H1 (cell line): ENCODE measurements around the gene SOBP. TPM values are rescaled to one million over a fixed set of nuclear protein-coding genes. Genes with fewer than 3 reads are reported as not detected.

Source experiments
- CTCF ChIA-PET: fragments of 300-600 bp; sonication (Branson Sonifier 250); formaldehyde crosslinking; loops from one replicate; lab custom pipeline; 2021; ENCODE audit not compliant: partially characterized antibody; lab: Charles Lee
- POLR2A ChIA-PET: fragments of 300-600 bp; sonication (Branson Sonifier 250); formaldehyde crosslinking; loops from one replicate; lab custom pipeline; 2021; ENCODE audit warnings: inconsistent platforms; ENCODE audit not compliant: partially characterized antibody; lab: Charles Lee
- DNase-seq, 2 experiments: peaks; one replicate each; pipeline versions ENCODE4 v3.0.0 to v3.0.0-alpha.2; 2010 to 2022; ENCODE audit warnings: low spot score in 2 of 2, low read depth in 1 of 2, mixed read lengths in 1 of 2
- FAIRE-seq: peaks from 2 replicates; lab custom pipeline; 2011; peaks lifted over from hg19 to GRCh38; lab: Jason Lieb, UNC
- H2AFZ ChIP-seq: 2 replicates; pipeline ENCODE4 v1.8.1; 2012; ENCODE audit warnings: low read length, inconsistent platforms
- H2AK5ac ChIP-seq: 2 replicates; pipeline ENCODE4 v1.6.1; 2013; ENCODE audit warnings: low read depth, low read length
- H2BK120ac ChIP-seq: replicated peaks from 2 replicates; pipeline ENCODE3; 2013; ENCODE audit warnings: low read depth, low read length, inconsistent platforms
- H2BK12ac ChIP-seq: 2 replicates; pipeline ENCODE4 v1.6.1; 2013; ENCODE audit warnings: low read depth, low read length
- H2BK15ac ChIP-seq: 2 replicates; pipeline ENCODE4 v1.6.1; 2013; ENCODE audit warnings: low read length
- H2BK20ac ChIP-seq: 2 replicates; pipeline ENCODE4 v1.6.1; 2013; ENCODE audit warnings: low read length
- H2BK5ac ChIP-seq: 2 replicates; pipeline ENCODE4 v1.6.1; 2013; ENCODE audit warnings: low read depth, low read length
- H3K14ac ChIP-seq: 2 replicates; pipeline ENCODE4 v1.6.1; 2013; ENCODE audit warnings: inconsistent platforms; ENCODE audit not compliant: insufficient read length
- H3K18ac ChIP-seq: 2 replicates; pipeline ENCODE4 v1.6.1; 2013; ENCODE audit warnings: low read length; ENCODE audit errors: extremely low read depth
- H3K23ac ChIP-seq: 2 replicates; pipeline ENCODE4 v1.6.1; 2013; ENCODE audit warnings: inconsistent platforms; ENCODE audit not compliant: insufficient read length
- H3K23me2 ChIP-seq: 2 replicates; pipeline ENCODE4 v1.6.1; 2013; ENCODE audit warnings: low read depth, low read length
- H3K27ac ChIP-seq: 2 replicates; pipeline ENCODE4 v1.6.1; 2011; ENCODE audit warnings: low read depth, low read length, inconsistent platforms
- H3K27me3 ChIP-seq, 4 experiments: replicated peaks in 1 of 4; 1 replicate in 1 of 4; 2 replicates in 3 of 4; pipeline versions ENCODE4 v1.6.1 to v1.8.1; 2011 to 2013; ENCODE audit warnings: low read length in 3 of 4, mild to moderate bottlenecking in 3 of 4, inconsistent platforms in 2 of 4, mixed read lengths in 2 of 4, moderate library complexity in 1 of 4; ENCODE audit not compliant: control insufficient read depth in 3 of 4, insufficient read depth in 3 of 4; ENCODE audit errors: extremely low read depth in 1 of 4
- H3K36me3 ChIP-seq, 4 experiments: 2 replicates each; pipeline versions ENCODE4 v1.6.1 to v1.8.1; 2011 to 2013; ENCODE audit warnings: mild to moderate bottlenecking in 4 of 4, low read length in 3 of 4, moderate library complexity in 2 of 4, control low read depth in 1 of 4, inconsistent platforms in 1 of 4; ENCODE audit not compliant: insufficient read depth in 4 of 4, control insufficient read depth in 2 of 4
- H3K4ac ChIP-seq: replicated peaks from 2 replicates; pipeline ENCODE3; 2013; ENCODE audit warnings: low read length, low read depth, mixed read lengths, inconsistent platforms; ENCODE audit not compliant: insufficient read length
- H3K4me1 ChIP-seq, 4 experiments: replicated peaks in 1 of 4; 1 replicate in 1 of 4; 2 replicates in 3 of 4; pipeline versions ENCODE4 v1.6.1 to v1.8.1; 2011 to 2013; ENCODE audit warnings: low read length in 3 of 4, inconsistent platforms in 2 of 4, mixed read lengths in 1 of 4; ENCODE audit not compliant: insufficient read depth in 4 of 4, control insufficient read depth in 3 of 4
- H3K4me2 ChIP-seq, 2 experiments: 2 replicates each; pipeline versions ENCODE4 v1.6.1 to v1.8.1; 2011 to 2013; ENCODE audit warnings: low read depth in 2 of 2, low read length in 2 of 2, control low read depth in 1 of 2, inconsistent platforms in 1 of 2, mild to moderate bottlenecking in 1 of 2; ENCODE audit not compliant: insufficient read depth in 1 of 2
- H3K4me3 ChIP-seq, 4 experiments: fragments of 200-600, 300-600 bp in 1 of 4; sonication (generic), shearing (Covaris generic), sonication (Bioruptor Twin) in 1 of 4; 2 replicates each; pipeline versions ENCODE4 v1.5.1 to v1.8.1; 2011 to 2016; ENCODE audit warnings: low read length in 4 of 4, low read depth in 3 of 4, control low read depth in 2 of 4, inconsistent platforms in 2 of 4, mild to moderate bottlenecking in 2 of 4, mixed read lengths in 1 of 4, moderate library complexity in 1 of 4; ENCODE audit not compliant: insufficient read depth in 2 of 4; ENCODE audit errors: extremely low read depth in 1 of 4
- H3K56ac ChIP-seq: replicated peaks from 2 replicates; pipeline ENCODE3; 2013; ENCODE audit warnings: low read depth, mild to moderate bottlenecking, mixed read lengths, low read length, inconsistent platforms; ENCODE audit not compliant: insufficient read length
- H3K79me1 ChIP-seq: 2 replicates; pipeline ENCODE4 v1.6.1; 2013; ENCODE audit warnings: low read depth, low read length, control low read depth
- H3K79me2 ChIP-seq, 2 experiments: 2 replicates each; pipeline versions ENCODE4 v1.6.1 to v1.8.1; 2012 to 2013; ENCODE audit warnings: low read length in 2 of 2, mild to moderate bottlenecking in 2 of 2, inconsistent platforms in 1 of 2; ENCODE audit not compliant: insufficient read depth in 2 of 2, control insufficient read depth in 1 of 2
- H3K9ac ChIP-seq, 4 experiments: replicated peaks in 1 of 4; 1 replicate in 1 of 4; 2 replicates in 3 of 4; pipeline versions ENCODE4 v1.6.1 to v1.8.1; 2011 to 2013; ENCODE audit warnings: low read depth in 3 of 4, low read length in 3 of 4, control low read depth in 2 of 4, mild to moderate bottlenecking in 2 of 4, moderate library complexity in 2 of 4, inconsistent platforms in 1 of 4; ENCODE audit errors: extremely low read depth in 1 of 4
- H3K9me3 ChIP-seq, 2 experiments: 2 replicates each; pipeline versions ENCODE4 v1.6.1 to v1.8.1; 2012 to 2013; ENCODE audit warnings: mild to moderate bottlenecking in 2 of 2, moderate library complexity in 2 of 2, control low read depth in 1 of 2, inconsistent platforms in 1 of 2, low read depth in 1 of 2, low read length in 1 of 2, mixed read lengths in 1 of 2; ENCODE audit not compliant: insufficient read depth in 2 of 2
- H4K20me1 ChIP-seq, 2 experiments: replicated peaks in 1 of 2; 2 replicates each; pipeline versions ENCODE3 to v1.8.1; 2011 to 2013; ENCODE audit warnings: inconsistent platforms in 2 of 2, low read length in 2 of 2, mild to moderate bottlenecking in 1 of 2; ENCODE audit not compliant: insufficient read depth in 2 of 2, control insufficient read depth in 1 of 2
- H4K5ac ChIP-seq: 2 replicates; pipeline ENCODE4 v1.6.1; 2013; ENCODE audit warnings: low read length, low read depth, mixed read lengths, inconsistent platforms; ENCODE audit not compliant: insufficient read length
- H4K8ac ChIP-seq: 2 replicates; pipeline ENCODE4 v1.8.0; 2013; ENCODE audit warnings: mild to moderate bottlenecking, moderate library complexity, low read length, inconsistent platforms; ENCODE audit not compliant: insufficient read depth; ENCODE audit errors: extremely low read depth
- H4K91ac ChIP-seq: replicated peaks from 2 replicates; pipeline ENCODE3; 2013; ENCODE audit warnings: low read length, mixed read lengths, inconsistent platforms; ENCODE audit not compliant: insufficient read length
- BRCA1 ChIP-seq: IDR thresholded peaks from 2 replicates; pipeline ENCODE4 v1.6.1; 2012; ENCODE audit warnings: low read depth, low read length, improper control_type of control experiment
- CHD1 ChIP-seq: IDR thresholded peaks from 2 replicates; pipeline ENCODE4 v1.6.1; 2012; ENCODE audit warnings: low read depth, low read length, improper control_type of control experiment
- EGR1 ChIP-seq: IDR thresholded peaks from 2 replicates; pipeline ENCODE4 v1.6.1; 2011; ENCODE audit warnings: low read depth, low read length, borderline replicate concordance
- HDAC6 ChIP-seq: IDR thresholded peaks from one replicate; pipeline ENCODE4 v1.7.1; 2012; ENCODE audit warnings: low read depth, mild to moderate bottlenecking, inconsistent platforms, low read length, moderate library complexity
- JUN ChIP-seq: IDR thresholded peaks from 2 replicates; pipeline ENCODE4 v1.6.1; 2011; ENCODE audit warnings: low read depth, mild to moderate bottlenecking, improper control_type of control experiment, low read length
- MAFK ChIP-seq: IDR thresholded peaks from 2 replicates; pipeline ENCODE4 v1.6.1; 2012; ENCODE audit warnings: low read depth, mild to moderate bottlenecking, improper control_type of control experiment, low read length
- MAX ChIP-seq: IDR thresholded peaks from 2 replicates; pipeline ENCODE4 v1.6.1; 2012; ENCODE audit warnings: inconsistent platforms
- NANOG ChIP-seq: IDR thresholded peaks from 2 replicates; pipeline ENCODE4 v1.6.1; 2011; ENCODE audit warnings: low read length, low read depth, mild to moderate bottlenecking, inconsistent platforms; ENCODE audit not compliant: insufficient read depth, poor library complexity, severe bottlenecking
- POLR2AphosphoS5 ChIP-seq: IDR thresholded peaks from 2 replicates; pipeline ENCODE4 v1.6.1; 2011; ENCODE audit warnings: low read depth, low read length
- RAD21 ChIP-seq, 2 experiments: IDR thresholded peaks in 1 of 2; conservative IDR thresholded peaks in 1 of 2; 2 replicates each; pipeline ENCODE4 v1.6.1; 2011; ENCODE audit warnings: low read depth in 2 of 2, low read length in 2 of 2, improper control_type of control experiment in 1 of 2, inconsistent platforms in 1 of 2, mild to moderate bottlenecking in 1 of 2, moderate library complexity in 1 of 2
- TAF1 ChIP-seq: IDR thresholded peaks from 2 replicates; pipeline ENCODE4 v1.6.1; 2011; ENCODE audit warnings: mild to moderate bottlenecking, low read depth, low read length
- WGBS, 2 experiments: shearing (Covaris generic) in 1 of 2; methylation state at CpG; one replicate each; pipeline versions ENCODE4 v1.1.6 to v1.1.7; 2013 to 2015; ENCODE audit warnings: low lambda C conversion rate in 2 of 2, mixed read lengths in 2 of 2, inconsistent platforms in 1 of 2, low coverage in 1 of 2, missing lambda C conversion rate in 1 of 2; ENCODE audit not compliant: insufficient replicate concordance in 2 of 2, insufficient coverage in 1 of 2, insufficient read length in 1 of 2; ENCODE audit errors: extremely low coverage in 1 of 2, missing lambda C conversion rate in 1 of 2; 5-methylcytosine and 5-hydroxymethylcytosine counted together
- polyA plus RNA-seq, 7 experiments: library from polyadenylated mRNA; depleted of rRNA in 3 of 7; stranded (reverse) in 5 of 7; unstranded in 2 of 7; fragments of >200 nt in 5 of 7; fragments of 200-250 nt in 2 of 7; gene quantifications; 1 replicate in 5 of 7; 2 replicates in 1 of 7; 4 replicates in 1 of 7; pipeline versions ENCODE4 v1.2.1 to v1.2.3, GENCODE V29; 2011 to 2013; ENCODE audit warnings: missing spikeins in 2 of 7, mixed read lengths in 2 of 7
- total RNA-seq: library from RNA; stranded (reverse); fragmentation: NEBNext Ultra II Directional; extraction: Animal tissue kit (Norgen Biotek cat#: 25700); gene quantifications from 2 replicates; pipeline ENCODE4 v1.2.1, GENCODE V29; 2021
- TF ChIP-seq, protein P1 (sequence below): IDR thresholded peaks from 2 replicates; pipeline ENCODE4 v1.6.1; 2012; ENCODE audit warnings: low read length, inconsistent platforms

The SOBP gene
- total and polyA plus RNA-seq, 2 of the 8 experiments (the other 6 are each of a cell fraction or from before 2014, with no cell fraction given): 0.45 to 6.2 TPM

DNA sequence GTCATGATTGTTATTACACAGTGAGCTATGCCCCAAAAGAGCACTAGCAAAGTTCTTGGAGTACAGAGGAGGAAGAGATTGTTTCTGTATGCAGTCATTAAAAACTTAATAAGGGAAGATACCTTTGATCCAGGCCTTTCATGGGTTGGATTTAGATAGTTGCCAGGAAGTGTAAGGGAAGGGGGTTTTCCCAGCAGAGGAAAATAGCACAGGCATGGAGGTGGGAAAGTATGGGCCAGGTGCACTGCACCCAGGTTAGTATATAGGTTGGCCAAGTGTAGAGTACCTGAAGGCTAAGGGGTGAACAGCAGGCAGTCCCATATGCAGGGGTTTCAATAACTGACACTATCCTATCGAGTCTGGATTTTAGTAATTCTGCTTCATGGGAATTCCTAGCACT is 101.4 kb downstream of the SOBP start:
- no peak for FAIRE-seq

More for the DNA sequence above, 101.4 kb downstream of the SOBP start:
- no peak overlapping the region for H3K4me2 ChIP-seq
- H3K18ac ChIP-seq: no peak overlapping the region
- no peak overlapping the region for H4K8ac ChIP-seq
- TF ChIP-seq MAX: no peak
- TF ChIP-seq CHD1: no peak
- no peak for TF ChIP-seq EGR1
- no peak for TF ChIP-seq RAD21 (IDR thresholded peaks at IDR 0.05 in 1 of 2, conservative IDR thresholded peaks at IDR 0.05 in 1 of 2; ENCODE audit: low read depth in 2 of 2, low read length in 2 of 2)
- TF ChIP-seq POLR2AphosphoS5: no peak
- TF ChIP-seq BRCA1: no peak
- no peak for TF ChIP-seq JUN
- TF ChIP-seq MAFK: no peak
- TF ChIP-seq, protein P1, sequence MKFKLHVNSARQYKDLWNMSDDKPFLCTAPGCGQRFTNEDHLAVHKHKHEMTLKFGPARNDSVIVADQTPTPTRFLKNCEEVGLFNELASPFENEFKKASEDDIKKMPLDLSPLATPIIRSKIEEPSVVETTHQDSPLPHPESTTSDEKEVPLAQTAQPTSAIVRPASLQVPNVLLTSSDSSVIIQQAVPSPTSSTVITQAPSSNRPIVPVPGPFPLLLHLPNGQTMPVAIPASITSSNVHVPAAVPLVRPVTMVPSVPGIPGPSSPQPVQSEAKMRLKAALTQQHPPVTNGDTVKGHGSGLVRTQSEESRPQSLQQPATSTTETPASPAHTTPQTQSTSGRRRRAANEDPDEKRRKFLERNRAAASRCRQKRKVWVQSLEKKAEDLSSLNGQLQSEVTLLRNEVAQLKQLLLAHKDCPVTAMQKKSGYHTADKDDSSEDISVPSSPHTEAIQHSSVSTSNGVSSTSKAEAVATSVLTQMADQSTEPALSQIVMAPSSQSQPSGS: no peak
- no peak for TF ChIP-seq TAF1
- TF ChIP-seq HDAC6: no peak
- no peak for TF ChIP-seq NANOG
- H3K9ac ChIP-seq: no peak overlapping the region
- no peaks in the 10 kb centered on the region; a peak in 1 of 7 replicates for H3K4me1 ChIP-seq
- no peak for DNase-seq
- H3K79me2 ChIP-seq: no peaks in the 10 kb centered on the region
- H3K79me1 ChIP-seq: no peaks in the 10 kb centered on the region
- no peak overlapping the region for H2BK120ac ChIP-seq
- H3K23ac ChIP-seq: no peak overlapping the region
- no peaks in the 10 kb centered on the region for H3K9me3 ChIP-seq
- POLR2A ChIA-PET: interaction anchor here (1.2 to 1.4 kb wide), 2 partner anchors 12 to 132 kb away, joined by 3 to 4 read pairs; partner anchors contain the start of gene PDSS2
- no peaks in the 10 kb centered on the region for H4K20me1 ChIP-seq
- CTCF ChIA-PET: interaction anchor here (0.6 to 0.7 kb wide), 2 partner anchors 11 to 405 kb away, joined by 3 read pairs; no protein-coding TSS in a partner anchor
- no peak overlapping the region for H4K91ac ChIP-seq
- H3K27ac ChIP-seq: no peak overlapping the region
- no peaks in the 10 kb centered on the region for H3K23me2 ChIP-seq
- no peak overlapping the region for H3K4ac ChIP-seq
- no peak overlapping the region for H4K5ac ChIP-seq
- H3K4me3 ChIP-seq: no peak overlapping the region
- H2BK5ac ChIP-seq: no peak overlapping the region
- no peak overlapping the region for H2AFZ ChIP-seq
- H3K56ac ChIP-seq: no peak overlapping the region
- H2AK5ac ChIP-seq: no peak overlapping the region
- no peaks in the 10 kb centered on the region for H3K27me3 ChIP-seq
- H3K14ac ChIP-seq: no peak overlapping the region
- WGBS, 2 experiments: 94% methylated on average over 1 of the region's 1 CpG; no CpG with 5 or more reads in 1 of the 2 experiments
- H2BK15ac ChIP-seq: no peak overlapping the region
- H3K36me3 ChIP-seq: no peaks in the 10 kb centered on the region
- H2BK12ac ChIP-seq: no peak overlapping the region
- H2BK20ac ChIP-seq: no peak overlapping the region
